GM18499 (cell line): ENCODE data around the gene PTGR3.
A peak's percentile ranks its signal among the peaks of the same experiment; 100 is the strongest.

ENCODE experiments used
- ATAC-seq: cut with Tn5 transposase; IDR thresholded peaks from one replicate; pipeline ENCODE4 v1.9.1; 2021; ENCODE audit warnings: moderate number of reproducible peaks; ENCODE audit not compliant: insufficient read depth, unreplicated experiment

Gene PTGR3

GRCh38 chr18:75173738-75174137 is 35.2 kb downstream of the PTGR3 start:
- no peak for ATAC-seq

- ATAC-seq = peak; percentile 100
Observed at GRCh38 chr18:75173125-75173432, 35.9 kb downstream of the PTGR3 start.

DNA sequence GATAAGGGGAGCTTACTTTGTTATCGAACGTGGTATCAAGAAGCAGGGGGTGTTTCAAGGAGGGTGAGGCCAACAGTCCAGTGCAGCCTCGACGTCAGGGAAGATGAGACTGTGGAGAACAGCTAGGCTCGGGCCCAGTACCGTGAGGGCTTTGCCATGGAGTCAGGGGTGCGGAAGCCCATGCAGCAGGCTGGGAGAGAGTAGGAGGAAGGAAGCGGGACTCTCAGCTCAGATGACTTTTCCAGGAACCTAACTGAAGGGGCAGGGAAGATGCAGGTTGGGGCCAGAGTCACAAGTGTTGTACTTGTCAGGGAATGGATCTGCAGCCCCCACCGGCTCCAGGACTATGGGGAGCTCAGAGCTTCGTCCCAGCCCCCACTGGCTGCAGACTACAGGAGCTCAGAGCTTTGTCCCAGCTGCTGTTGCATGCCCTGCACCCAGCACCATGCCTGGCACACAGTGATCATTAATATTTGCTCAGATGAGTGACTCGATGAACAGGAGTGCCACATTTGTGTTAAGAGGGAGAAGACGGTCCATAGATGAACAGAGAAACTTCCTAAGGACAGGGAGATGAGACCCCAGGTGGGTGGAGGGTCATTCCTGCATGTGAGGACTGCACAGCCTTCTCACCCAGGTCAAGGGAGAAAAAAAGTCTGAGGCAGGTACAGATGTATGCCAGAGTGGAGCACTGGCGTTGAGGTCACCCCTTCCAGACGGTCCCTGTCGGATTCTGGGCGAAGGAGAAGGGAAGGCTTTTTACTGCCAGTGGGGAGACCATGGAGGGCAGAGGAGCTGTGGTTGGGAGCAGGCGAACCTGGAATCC is 36.4 kb downstream of the PTGR3 start:
- peak; percentile 7 for ATAC-seq

- ATAC-seq = no peak
Observed at GRCh38 chr18:75170916-75171315, 38.0 kb downstream of the PTGR3 start.

GRCh38 chr18:75170022-75170789 is 38.7 kb downstream of the PTGR3 start:
- no peak for ATAC-seq

DNA sequence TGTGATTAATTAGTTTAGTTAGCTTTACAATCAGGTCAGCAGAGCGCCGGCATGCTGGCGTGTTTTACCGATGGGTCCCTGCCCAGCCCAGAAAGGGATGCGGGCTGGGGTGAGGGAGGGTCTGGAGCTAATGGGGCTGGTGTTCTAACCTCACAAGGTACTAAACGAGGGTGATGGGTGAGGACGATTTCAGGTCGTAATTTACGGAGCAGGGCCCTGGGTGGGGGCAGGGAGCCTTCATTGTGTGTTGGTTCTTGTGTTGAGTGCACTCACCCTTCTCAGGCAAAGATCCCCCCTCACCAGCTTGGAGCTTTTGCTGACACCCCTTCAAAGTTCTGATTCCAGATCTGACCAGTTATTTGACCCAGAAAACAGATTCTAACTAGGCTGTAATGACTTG is 39.5 kb downstream of the PTGR3 start:
- ATAC-seq = no peak

DNA sequence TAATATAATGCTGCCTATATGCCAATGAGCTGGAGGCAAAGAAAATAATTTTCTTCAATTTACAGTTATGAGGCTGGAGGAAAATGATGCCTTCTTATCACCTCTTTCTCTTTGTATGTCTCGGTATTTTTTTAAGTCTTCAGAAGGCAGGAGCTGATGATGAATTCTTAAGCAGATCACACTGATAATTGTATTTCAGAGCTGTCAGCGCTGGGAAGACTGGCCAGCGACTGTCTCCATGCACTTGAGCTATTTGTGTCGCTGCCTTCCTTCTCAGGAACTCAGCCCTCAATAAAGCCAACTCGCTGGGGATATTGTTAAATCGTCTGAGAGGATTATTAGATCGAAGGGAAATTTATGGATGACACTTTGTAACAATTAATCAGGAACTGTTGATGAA is 40.3 kb downstream of the PTGR3 start:
- ATAC-seq = no peak

DNA sequence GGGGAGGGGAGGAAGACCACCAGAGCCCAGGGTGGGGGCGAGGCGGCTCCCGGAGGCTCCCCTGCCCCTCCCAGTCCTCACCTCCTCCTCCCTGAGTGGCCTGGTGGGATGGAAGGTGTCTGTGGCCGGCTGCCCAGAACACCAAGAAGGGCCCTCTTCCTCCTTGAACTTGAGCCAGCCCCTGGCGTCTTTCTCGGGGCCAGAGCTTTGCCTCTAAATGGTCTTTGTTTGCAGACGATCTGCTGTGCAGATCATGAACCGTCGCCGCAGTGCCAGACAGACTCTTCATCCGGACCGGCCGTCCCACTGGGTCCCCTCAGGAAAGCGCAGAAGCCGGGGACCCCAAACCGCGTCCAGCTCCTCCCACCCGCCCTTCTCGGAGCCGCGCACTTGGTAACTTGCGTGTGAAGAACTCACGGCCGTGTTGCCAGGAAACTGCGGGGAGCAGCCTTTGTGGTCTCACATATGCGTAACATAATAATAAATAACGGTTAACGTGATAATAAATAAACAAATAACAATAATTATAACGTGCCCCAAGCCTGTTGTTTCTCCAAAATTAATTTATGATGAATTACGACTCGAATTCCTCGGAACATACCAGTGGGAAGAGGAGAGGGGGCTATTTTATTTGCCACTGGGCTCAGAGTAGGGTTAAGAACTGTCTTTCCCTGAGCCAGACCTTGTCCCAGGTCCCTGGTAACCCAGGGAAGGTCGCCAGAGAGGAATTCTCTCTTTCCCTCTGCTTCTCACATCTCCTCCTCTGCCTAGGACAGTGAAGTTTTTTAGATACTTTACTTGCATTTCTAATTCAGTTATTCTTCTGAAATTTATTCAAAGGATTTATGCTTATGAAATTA is 41.0 kb downstream of the PTGR3 start:
- no peak for ATAC-seq

DNA sequence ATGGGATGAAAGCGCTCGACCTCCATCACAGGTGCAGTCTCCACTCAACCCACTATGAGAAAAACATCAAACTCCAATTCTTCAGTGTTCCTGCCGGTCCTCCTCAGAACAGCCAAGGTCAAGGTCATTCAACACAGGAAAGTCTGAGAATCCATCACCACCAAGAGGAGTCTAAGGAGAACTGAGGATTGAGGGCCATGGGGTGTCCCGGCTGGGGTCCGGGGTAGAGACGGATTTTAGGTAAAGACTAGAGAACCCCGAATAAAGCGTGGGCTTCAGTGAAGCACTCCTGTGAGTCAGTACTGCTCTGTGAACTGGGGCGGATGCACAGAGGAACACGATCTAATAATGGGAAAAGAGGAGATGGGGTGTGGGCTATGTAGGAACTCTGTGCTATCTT is 41.8 kb downstream of the PTGR3 start:
- ATAC-seq = no peak

DNA sequence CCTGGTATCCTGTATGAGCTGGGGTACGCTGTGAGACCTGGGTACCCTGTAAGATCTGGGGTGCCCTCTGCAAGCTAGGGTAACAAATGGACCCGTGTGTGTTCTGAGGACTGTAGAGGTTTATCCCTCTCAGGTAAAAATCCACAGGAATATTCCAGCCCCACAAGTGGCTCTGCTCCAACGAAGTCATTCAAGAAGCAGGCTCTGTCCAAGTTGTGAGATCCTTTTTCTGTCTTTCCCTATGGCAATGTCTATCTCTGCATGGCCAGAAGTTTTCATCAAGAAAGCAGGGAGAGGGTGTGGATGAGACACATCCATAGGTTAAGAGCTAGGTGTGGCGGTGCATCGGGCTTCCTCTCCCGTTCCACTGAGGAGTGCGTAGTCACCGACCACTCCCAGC is 43.0 kb downstream of the PTGR3 start:
- no peak for ATAC-seq

DNA sequence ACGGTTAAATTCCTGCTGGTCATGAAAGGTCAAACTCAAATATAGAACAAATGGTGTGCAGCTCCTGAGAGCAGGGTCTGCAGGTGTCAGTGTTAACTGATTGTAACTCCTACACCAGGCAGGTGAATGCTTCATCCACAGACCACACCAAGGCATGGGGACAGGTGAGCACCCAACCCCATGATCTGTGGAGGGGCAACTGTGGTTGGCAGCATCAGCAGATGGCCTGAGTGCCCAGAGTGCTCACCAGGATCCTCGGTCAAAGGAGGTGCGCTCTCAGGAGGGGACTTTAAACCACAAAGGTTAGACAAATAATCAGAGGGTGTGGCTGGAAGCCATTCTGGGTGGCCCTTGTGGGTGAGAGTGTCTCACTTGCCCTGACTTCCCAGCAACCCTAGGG is 44.5 kb downstream of the PTGR3 start:
- no peak for ATAC-seq

DNA sequence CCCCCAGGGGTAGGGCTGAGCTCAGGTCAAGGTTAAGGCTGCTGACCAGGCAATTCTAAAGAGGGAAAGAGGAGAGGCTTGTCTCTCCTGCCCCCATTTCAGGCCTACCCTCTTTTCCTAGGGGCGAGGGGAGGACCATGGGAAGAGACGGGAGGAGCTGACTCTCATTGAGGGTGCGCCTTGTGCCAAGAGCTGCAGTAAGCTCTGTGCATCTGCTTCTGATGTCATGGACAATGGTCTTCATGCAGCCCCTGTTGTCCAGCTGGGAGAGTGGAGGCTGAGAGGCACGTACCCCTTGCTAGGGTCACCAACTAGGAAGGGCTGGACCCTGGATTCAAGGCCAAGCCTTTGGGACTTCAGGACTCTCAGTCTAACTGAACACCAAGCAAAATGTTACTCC is 45.2 kb downstream of the PTGR3 start:
- ATAC-seq = no peak

GRCh38 chr18:75162978-75163377 is 46.0 kb downstream of the PTGR3 start:
- ATAC-seq = no peak

DNA sequence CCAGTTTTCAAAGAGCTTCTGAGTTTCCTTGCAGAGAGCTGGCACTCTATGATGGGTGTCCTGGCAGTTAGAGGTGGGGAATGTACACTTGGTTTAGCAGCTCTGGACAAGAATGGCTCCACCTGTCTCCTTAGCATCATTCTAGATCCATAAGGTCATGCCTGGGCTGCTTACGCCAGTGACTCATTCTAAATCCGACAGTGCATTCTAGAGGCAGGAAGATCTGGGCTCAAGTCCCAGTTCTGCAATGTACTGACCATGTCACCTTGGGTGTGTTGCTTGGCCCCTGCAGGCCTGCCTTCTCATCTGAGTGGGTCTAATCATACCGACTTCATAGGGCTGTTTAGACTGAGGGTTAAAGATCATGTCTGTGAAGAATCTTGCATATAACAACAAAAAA is 46.5 kb downstream of the PTGR3 start:
- no peak for ATAC-seq

DNA sequence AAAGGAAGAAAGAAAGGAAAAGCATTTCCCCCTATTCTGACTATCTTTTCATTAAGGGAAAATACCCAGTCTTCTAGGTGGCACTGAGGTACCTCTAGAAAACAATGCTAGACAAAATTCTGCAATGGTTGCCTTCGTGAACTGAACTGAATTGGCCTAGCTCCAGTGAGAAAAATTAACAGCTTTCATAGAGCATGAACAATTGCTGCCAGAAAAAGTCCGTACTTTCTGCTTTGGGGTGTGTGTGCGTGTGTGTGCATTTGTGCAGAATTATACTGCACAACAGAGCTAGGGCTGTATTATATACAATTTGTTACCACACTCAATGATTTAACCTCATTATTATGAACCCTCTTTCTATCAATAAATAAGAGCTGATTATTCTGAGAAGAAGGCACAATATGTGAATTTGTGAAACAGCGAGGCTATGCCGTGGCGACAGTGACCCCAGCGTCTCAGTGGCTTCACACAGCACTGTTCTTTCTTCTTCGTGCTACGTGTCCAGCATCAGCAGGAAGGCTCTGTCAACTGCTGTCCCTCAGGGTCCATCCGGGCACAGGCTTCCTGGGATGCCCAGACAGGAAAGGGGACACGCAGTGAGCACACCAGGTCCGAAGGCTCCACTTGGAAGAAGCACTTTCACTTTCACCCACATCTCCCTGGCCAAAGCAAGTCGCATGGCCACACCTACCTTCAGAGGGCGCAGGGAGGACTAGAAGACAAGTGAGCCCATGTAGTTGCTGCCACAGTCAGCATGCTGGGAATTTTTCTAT is 47.5 kb downstream of the PTGR3 start:
- ATAC-seq = no peak

- ATAC-seq = no peak
Observed at GRCh38 chr18:75160364-75160763, 48.6 kb downstream of the PTGR3 start.

- no peak for ATAC-seq
Observed at GRCh38 chr18:75159646-75160356, 49.1 kb downstream of the PTGR3 start.

GRCh38 chr18:75159238-75159518 is 49.8 kb downstream of the PTGR3 start:
- ATAC-seq = no peak
